ENCODE results near the gene TBX3.

DNA sequence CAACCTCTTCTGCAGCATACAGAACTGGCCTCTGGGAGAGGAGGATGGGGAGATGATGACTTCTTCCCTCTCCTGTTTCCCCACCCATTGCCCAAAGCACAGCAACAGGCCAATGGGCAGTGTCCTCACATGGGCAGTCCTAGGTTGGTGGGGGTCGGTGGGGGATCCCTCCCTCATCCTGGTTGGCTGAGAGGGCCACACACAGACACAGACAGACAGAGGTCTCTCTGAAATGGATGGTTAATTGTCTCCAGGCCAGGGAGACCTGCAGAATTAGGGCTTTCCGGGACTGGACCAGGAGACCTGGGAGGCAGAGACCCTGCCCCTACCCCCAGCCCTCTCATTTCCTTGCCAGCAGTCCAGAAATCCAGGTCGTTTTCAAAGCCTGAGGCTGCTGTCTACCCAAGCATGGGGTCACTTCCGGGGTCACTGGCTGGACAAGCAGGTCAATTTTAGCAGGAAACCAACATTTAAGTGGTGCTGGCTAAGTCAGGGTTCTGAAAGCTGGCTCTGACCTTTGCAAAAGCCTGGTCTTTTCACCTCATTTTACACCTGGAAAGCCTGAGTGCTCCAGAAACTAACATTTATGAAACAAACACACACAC, 48.6 kb upstream of the TBX3 start:
- TF ChIP-seq, protein P1, sequence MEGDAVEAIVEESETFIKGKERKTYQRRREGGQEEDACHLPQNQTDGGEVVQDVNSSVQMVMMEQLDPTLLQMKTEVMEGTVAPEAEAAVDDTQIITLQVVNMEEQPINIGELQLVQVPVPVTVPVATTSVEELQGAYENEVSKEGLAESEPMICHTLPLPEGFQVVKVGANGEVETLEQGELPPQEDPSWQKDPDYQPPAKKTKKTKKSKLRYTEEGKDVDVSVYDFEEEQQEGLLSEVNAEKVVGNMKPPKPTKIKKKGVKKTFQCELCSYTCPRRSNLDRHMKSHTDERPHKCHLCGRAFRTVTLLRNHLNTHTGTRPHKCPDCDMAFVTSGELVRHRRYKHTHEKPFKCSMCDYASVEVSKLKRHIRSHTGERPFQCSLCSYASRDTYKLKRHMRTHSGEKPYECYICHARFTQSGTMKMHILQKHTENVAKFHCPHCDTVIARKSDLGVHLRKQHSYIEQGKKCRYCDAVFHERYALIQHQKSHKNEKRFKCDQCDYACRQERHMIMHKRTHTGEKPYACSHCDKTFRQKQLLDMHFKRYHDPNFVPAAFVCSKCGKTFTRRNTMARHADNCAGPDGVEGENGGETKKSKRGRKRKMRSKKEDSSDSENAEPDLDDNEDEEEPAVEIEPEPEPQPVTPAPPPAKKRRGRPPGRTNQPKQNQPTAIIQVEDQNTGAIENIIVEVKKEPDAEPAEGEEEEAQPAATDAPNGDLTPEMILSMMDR (IDR thresholded peaks at IDR 0.05): no peak
- TF ChIP-seq EZH2 (IDR thresholded peaks at IDR 0.05): no peak
